Subcutaneous abdominal adipose tissue (tissue), 5 donors: ENCODE data around the gene CASP2.

Experiments used
- H3K27ac ChIP-seq: one replicate; pipeline ENCODE4 v1.7.0; 2013; ENCODE audit warnings: low read depth, mild to moderate bottlenecking, inconsistent platforms, low read length, moderate library complexity
- H3K27me3 ChIP-seq, 5 donors: one replicate each; pipeline ENCODE4 v1.7.0; 2013; ENCODE audit warnings: low read length in 5 of 5, inconsistent platforms in 1 of 5; ENCODE audit not compliant: control insufficient read depth in 5 of 5, insufficient read depth in 4 of 5
- H3K36me3 ChIP-seq, 5 donors: one replicate each; pipeline ENCODE4 v1.7.0; 2013; ENCODE audit warnings: low read length in 5 of 5; ENCODE audit not compliant: control insufficient read depth in 5 of 5, insufficient read depth in 5 of 5
- H3K4me1 ChIP-seq, 5 donors: one replicate each; pipeline ENCODE4 v1.7.0; 2013; ENCODE audit warnings: low read length in 5 of 5, mild to moderate bottlenecking in 3 of 5, moderate library complexity in 1 of 5; ENCODE audit not compliant: control insufficient read depth in 5 of 5, insufficient read depth in 5 of 5
- H3K4me3 ChIP-seq, 5 donors: one replicate each; pipeline ENCODE4 v1.7.0; 2013; ENCODE audit warnings: low read length in 5 of 5, low read depth in 1 of 5
- H3K9ac ChIP-seq, 5 donors: one replicate each; pipeline ENCODE4 v1.7.0; 2013; ENCODE audit warnings: low read length in 5 of 5, mild to moderate bottlenecking in 4 of 5, moderate library complexity in 3 of 5
- H3K9me3 ChIP-seq, 5 donors: one replicate each; pipeline ENCODE4 v1.7.0; 2013; ENCODE audit warnings: low read length in 5 of 5; ENCODE audit not compliant: control insufficient read depth in 5 of 5
- donor health status: healthy.
- donor health status: healthy.
- donor health status: healthy.
- donor health status: healthy.
- donor health status: healthy.

Gene CASP2

DNA sequence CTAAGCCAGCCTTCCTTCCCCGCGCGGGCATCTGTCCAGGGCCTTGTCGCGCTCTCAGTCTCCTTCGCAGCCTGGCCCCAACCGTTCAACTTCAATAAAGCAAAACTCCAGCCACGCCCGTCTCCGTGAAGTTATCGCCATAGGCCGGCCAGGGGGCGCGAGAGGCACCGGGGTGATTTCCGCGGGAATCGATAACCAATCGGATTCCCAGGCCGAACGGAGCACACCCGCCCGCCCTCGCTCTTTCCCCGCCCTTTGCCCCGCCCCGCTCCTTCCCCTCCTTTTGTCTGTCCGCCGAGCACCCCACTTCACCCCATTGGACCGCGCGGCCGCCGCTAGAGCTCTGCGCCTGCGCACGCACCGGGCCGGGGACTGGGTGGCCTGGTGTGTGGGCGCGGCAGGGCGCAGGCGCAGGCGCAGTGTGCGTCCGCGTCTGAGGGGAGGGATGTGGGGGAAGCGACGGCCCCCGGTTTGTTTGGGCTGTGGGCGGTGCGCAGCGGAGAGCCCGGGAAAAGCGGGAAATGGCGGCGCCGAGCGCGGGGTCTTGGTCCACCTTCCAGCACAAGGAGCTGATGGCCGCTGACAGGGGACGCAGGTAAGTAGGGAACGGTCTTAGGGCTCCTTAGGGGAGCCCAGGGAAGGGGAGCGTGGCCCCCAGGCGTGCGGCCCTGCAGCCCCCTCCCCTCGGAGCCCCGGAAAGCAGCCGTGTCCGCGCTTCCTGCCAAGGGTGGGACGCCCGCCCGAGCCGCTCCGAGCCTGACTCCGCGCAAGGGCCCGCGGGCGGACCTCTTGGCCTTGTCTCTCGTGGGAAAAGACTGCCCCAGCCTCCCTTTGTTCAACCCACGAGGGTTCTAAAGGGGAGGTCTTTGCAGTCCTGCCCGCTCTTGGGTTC is at the start of gene CASP2:
TSS of gene CASP2 (plus strand) at position 417 of the 892 bp plus-strand sequence. CDS start at position 522, 105 bp downstream.
- peaks cover 0 to 17% (median 12%) of the 10 kb centered on the region in 5 donors for H3K36me3 ChIP-seq
- H3K27me3 ChIP-seq = no peaks in the 10 kb centered on the region
- peak within 1 kb of the TSS; percentile 69 for H3K27ac ChIP-seq
- no peaks in the 10 kb centered on the region for H3K9me3 ChIP-seq
- peak within 1 kb of the TSS; percentile 39 to 91 (median 88) for H3K9ac ChIP-seq
- H3K4me1 ChIP-seq = peaks cover 10 to 69% (median 67%) of the 10 kb centered on the region in 5 donors
- H3K4me3 ChIP-seq = peak within 1 kb of the TSS; percentile 77 to 94 (median 88)

DNA sequence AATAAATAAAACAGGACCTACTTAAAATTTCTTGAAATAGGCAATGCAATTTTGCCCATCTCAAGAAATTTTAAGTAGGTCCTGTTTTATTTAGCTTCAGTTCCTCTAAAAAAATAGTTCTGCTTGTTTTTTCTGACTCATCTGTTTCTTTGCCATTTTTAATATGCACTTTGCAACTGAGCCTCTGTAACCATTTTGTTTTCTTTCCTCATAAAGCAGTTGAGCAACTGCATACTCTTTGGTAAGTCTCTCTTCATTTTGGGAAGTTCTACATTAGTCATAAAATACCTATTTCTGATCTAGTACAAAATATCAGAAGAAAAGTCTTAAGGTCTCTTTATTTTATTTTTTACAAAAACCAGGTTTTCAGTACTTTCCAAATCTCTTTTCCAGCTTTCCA is 48.3 kb upstream of the CASP2 start:
- no peak overlapping the region for H3K27ac ChIP-seq
- H3K9ac ChIP-seq = no peak overlapping the region

DNA sequence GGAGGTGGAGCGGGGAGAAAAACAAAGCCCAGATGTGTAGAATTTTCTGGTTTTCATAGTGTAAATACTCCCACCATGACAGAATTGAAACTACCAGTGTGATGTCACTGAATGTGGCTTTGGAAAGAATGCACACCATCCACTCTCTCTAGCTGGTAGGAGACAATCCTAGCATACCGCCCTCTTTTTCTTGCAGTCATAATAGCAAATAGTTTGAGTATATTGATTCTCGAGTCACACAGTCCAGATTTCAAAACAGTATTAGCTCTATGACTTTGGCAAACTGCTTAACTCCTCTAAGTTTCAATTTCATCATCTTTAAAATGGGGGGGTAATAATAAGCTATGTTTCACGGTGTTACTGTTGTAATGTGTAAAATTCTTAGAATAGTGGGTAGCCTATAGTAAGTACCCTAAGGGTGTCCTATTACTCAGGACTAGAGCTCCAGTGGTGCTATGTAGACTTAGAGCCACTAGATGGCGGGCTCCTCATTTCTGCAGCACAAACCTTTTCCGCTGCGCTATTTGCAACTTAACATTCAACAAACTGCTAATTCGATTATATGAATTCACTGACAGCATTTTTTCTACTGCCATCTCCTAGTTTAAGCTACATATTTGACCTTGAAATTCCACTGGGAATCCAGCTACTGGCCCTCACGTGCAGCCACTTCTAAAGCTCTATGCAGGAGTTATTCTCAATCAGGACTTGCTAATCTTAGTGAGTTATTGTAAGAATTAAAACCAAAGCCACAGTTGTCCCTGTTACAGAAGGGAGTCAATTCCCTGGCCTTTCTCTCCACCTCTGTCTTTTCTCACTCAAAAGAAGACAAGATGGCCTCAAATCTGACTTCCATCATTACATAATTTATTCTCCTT is 47.6 kb upstream of the CASP2 start:
- H3K4me3 ChIP-seq = no peak overlapping the region
- H3K27me3 ChIP-seq = peaks cover 0 to 7% (median 0%) of the 10 kb centered on the region in 5 donors
- no peak overlapping the region for H3K9ac ChIP-seq
- H3K4me1 ChIP-seq = peaks cover 3 to 8% (median 3%) of the 10 kb centered on the region in 5 donors
- no peak overlapping the region for H3K27ac ChIP-seq
- H3K36me3 ChIP-seq = no peaks in the 10 kb centered on the region
- H3K9me3 ChIP-seq = peaks cover 6 to 20% (median 11%) of the 10 kb centered on the region in 5 donors

More for the DNA sequence above, 48.3 kb upstream of the CASP2 start:
- H3K27me3 ChIP-seq = peaks cover 0 to 7% (median 0%) of the 10 kb centered on the region in 5 donors
- no peaks in the 10 kb centered on the region for H3K36me3 ChIP-seq
- H3K9me3 ChIP-seq = peaks cover 6 to 20% (median 11%) of the 10 kb centered on the region in 5 donors
- no peak overlapping the region for H3K4me3 ChIP-seq
- H3K4me1 ChIP-seq = peaks cover 3 to 8% (median 3%) of the 10 kb centered on the region in 5 donors

DNA sequence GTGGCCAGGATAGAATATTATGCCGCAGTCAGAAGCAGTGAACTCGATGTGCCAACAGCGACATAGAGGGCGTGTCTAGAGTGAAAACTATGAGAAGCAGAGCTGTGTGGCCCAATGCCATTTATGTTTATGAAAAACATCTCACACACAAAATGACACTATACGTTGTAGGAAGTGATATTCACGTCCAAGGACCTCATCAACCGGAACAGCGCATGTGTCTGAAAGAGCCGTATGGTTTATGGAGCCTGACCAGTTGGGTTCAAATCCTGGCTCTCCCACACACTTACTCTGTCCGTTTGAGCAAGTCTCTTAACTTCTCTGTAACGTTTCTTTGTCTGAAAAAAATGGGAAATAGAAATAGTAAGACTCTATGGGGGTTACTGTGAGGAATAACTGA is 45.8 kb upstream of the CASP2 start:
- Histone ChIP-seq H3K4me1 (peaks cover 3 to 8% (median 3%) of the 10 kb centered on the region in 5 donors), H3K36me3 (no peaks in the 10 kb centered on the region), H3K9ac (no peak overlapping the region), H3K9me3 (peaks cover 0 to 7% (median 3%) of the 10 kb centered on the region in 5 donors), H3K27me3 (peaks cover 0 to 7% (median 0%) of the 10 kb centered on the region in 5 donors), H3K4me3 (no peak overlapping the region), H3K27ac (no peak overlapping the region)

DNA sequence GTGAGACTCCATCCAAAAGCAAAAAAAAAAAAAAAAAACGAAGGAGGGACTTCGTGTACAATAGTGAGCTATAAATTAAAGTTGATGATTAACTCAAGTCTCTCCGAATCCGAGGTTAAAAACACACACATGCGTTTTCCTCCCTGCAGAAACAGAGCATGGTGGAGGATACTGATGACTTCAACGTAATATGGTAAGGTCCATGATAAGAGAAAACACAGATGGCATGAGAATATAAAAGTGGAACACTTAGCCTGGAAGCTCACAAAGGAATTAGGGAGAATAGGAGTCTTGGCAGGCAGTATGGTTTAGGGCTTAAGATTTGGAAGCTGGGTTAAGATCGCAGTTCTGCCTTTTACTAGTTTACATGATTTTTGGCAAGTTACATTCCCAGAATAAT is 45.0 kb upstream of the CASP2 start:
- no peak overlapping the region for H3K9ac ChIP-seq
- no peak overlapping the region for H3K4me3 ChIP-seq
- H3K36me3 ChIP-seq = no peaks in the 10 kb centered on the region
- no peaks in the 10 kb centered on the region for H3K9me3 ChIP-seq
- peaks cover 3 to 4% (median 3%) of the 10 kb centered on the region in 5 donors for H3K4me1 ChIP-seq
- peaks cover 0 to 7% (median 0%) of the 10 kb centered on the region in 5 donors for H3K27me3 ChIP-seq
- H3K27ac ChIP-seq = no peak overlapping the region

DNA sequence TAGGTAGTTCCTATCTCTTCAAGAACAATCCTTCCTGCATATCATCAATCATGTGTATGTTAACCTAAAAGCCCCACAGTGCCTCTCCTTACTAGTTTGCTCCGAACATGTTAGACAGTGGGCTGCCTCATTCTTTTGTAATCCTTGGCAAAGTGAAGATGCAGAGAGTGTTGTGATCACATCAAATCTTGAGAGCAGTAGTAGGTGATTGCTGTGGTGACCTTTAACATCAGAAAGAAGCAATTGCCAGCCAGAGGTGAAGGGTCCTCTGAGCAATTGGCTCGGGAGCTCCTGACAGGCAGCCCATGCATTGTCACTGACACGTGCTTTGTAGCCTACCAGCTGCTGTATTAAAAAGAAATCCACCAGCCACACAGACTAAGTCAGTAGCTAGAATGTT is 44.5 kb upstream of the CASP2 start:
- H3K9ac ChIP-seq = no peak overlapping the region
- peaks cover 0 to 7% (median 0%) of the 10 kb centered on the region in 5 donors for H3K27me3 ChIP-seq
- no peaks in the 10 kb centered on the region for H3K36me3 ChIP-seq
- peaks cover 3 to 4% (median 3%) of the 10 kb centered on the region in 5 donors for H3K4me1 ChIP-seq
- H3K4me3 ChIP-seq = no peak overlapping the region
- H3K9me3 ChIP-seq = no peaks in the 10 kb centered on the region
- H3K27ac ChIP-seq = no peak overlapping the region

DNA sequence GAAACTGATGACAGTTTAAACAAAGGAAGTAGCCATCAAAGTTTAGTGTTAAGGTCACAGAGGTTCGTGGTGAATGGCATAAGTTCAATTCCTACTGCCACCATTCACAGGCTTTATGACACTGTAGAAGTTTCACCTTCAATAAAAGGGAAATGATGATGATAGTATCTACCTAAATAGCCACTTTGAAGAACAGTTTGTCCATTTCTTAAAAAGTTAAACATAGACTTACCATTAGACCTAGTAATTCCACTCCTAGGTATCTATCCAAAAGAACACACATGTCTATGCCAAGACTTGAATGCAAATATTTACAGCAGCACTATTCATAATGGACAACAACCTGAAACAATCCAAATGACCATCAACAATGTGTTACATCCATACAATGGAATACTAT is 43.8 kb upstream of the CASP2 start:
- Histone ChIP-seq H3K36me3 (no peaks in the 10 kb centered on the region), H3K9me3 (no peaks in the 10 kb centered on the region), H3K9ac (no peak overlapping the region), H3K27me3 (peaks cover 0 to 10% (median 0%) of the 10 kb centered on the region in 5 donors), H3K27ac (no peak overlapping the region), H3K4me1 (peaks cover 3 to 4% (median 3%) of the 10 kb centered on the region in 5 donors), H3K4me3 (no peak overlapping the region)

DNA sequence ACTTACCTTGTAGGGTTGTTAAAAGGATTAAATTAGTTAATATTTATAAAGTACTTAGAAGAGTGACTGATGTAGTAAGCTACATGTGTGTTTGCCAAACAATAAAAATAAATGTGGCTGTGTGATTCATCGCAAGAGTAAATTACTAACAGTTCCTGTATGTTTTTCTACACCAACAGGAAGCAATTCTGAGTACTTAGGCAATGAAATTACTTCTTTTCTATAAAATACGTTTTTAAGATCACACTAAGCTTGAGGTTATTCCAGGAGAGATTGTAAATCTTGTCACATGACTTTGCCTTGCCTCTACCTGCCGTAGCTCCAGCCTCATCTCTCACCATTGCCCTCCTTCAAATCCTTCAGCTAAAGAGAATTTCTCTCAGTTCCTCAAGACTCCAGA is 43.0 kb upstream of the CASP2 start:
- Histone ChIP-seq H3K27me3 (peaks cover 0 to 10% (median 0%) of the 10 kb centered on the region in 5 donors), H3K27ac (no peak overlapping the region), H3K4me3 (no peak overlapping the region), H3K9ac (no peak overlapping the region), H3K9me3 (no peaks in the 10 kb centered on the region), H3K4me1 (peaks cover 3 to 4% (median 3%) of the 10 kb centered on the region in 5 donors), H3K36me3 (no peaks in the 10 kb centered on the region)

DNA sequence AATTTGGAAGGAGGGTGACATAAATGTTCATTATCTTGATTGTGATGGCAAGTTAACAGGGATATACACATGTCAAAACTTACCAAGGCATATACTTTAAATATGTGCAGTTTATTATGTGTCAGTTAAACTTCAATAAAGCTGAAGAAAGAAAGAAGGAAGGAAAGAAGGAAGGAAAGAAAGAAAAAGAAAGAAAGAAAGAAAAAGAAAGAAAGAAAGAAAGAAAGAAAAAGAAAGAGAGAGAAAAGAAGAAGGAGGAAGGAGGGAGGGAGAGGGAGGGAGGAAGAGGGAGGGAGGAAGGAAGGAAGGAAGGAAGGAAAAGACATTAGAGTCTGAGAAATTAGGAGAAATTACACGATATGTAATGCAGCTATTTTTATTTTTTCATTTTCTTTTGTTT is 40.8 kb upstream of the CASP2 start:
- Histone ChIP-seq H3K9me3 (no peaks in the 10 kb centered on the region), H3K27me3 (peaks cover 0 to 9% (median 0%) of the 10 kb centered on the region in 5 donors), H3K4me1 (no peaks in the 10 kb centered on the region), H3K4me3 (no peak overlapping the region), H3K9ac (no peak overlapping the region), H3K36me3 (no peaks in the 10 kb centered on the region), H3K27ac (no peak overlapping the region)
